Gastrocnemius medialis (tissue), 4 donors: ENCODE measurements around the gene LMAN2L.

Experiments
- POLR2A ChIP-seq, 2 donors: fragments of 450-650 bp; IDR thresholded peaks; one replicate each; pipeline ENCODE4 v1.6.1; 2017; ENCODE audit warnings: antibody characterized with exemption in 2 of 2, mild to moderate bottlenecking in 2 of 2, moderate library complexity in 2 of 2
- TF ChIP-seq, protein P1 (sequence below), 5 experiments: fragments of 450-650 bp in 3 of 5; fragments of 200-600 bp in 2 of 5; sonication (generic) in 2 of 5; IDR thresholded peaks in 4 of 5; conservative IDR thresholded peaks in 1 of 5; 1 replicate in 4 of 5; 2 replicates in 1 of 5; pipeline ENCODE4 v1.5.1; 2016 to 2019; ENCODE audit warnings: antibody characterized with exemption in 5 of 5, mild to moderate bottlenecking in 3 of 5, moderate library complexity in 3 of 5

DNA sequence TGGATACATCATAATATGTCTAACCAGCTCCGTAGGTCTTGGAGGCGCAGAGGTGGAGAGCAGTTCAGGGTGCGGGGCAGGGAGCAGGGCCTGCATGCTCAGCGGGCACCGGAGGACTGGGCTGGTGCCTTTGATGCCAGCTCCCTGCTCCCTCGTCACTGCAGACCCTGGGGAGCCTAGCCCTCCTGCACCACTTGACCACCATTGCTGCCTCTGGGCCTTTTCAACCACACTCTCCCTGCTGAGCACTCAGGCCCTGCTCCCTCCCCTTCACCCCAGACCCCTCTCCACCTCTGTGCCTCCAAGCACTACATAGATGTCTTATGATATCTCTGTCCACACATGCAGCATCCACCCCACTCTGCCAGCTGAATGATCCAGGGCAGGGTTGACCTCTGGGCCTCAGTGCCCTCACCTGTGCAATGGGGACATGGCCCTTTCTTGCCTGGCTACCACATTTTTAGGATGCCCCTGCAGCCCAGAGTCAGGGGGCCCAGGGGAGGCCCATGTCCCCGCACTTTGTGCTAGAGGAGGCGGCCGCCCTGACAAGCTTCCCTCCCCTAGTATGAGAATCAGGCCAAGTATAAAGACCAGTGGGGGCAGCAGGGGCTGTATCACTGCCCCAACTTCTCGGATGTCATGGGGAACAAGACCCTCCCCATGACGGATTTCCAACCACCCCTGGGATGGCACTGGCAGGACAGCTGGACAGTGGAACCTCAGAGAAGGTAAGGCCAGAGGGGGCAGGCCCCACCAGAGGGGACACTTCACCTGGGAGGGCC, 51.0 kb downstream of the LMAN2L start:
- TF ChIP-seq, protein P1, sequence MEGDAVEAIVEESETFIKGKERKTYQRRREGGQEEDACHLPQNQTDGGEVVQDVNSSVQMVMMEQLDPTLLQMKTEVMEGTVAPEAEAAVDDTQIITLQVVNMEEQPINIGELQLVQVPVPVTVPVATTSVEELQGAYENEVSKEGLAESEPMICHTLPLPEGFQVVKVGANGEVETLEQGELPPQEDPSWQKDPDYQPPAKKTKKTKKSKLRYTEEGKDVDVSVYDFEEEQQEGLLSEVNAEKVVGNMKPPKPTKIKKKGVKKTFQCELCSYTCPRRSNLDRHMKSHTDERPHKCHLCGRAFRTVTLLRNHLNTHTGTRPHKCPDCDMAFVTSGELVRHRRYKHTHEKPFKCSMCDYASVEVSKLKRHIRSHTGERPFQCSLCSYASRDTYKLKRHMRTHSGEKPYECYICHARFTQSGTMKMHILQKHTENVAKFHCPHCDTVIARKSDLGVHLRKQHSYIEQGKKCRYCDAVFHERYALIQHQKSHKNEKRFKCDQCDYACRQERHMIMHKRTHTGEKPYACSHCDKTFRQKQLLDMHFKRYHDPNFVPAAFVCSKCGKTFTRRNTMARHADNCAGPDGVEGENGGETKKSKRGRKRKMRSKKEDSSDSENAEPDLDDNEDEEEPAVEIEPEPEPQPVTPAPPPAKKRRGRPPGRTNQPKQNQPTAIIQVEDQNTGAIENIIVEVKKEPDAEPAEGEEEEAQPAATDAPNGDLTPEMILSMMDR (IDR thresholded peaks at IDR 0.05 in 4 of 5, conservative IDR thresholded peaks at IDR 0.05 in 1 of 5) = no peak
- TF ChIP-seq POLR2A (IDR thresholded peaks at IDR 0.05) = no peak
